Measurements from ENCODE around the gene CERS4. TPM values are rescaled to one million over a fixed set of nuclear protein-coding genes. Genes with fewer than 3 reads are reported as not detected.

The CERS4 gene
- total and polyA plus RNA-seq, 10 of the 15 experiments (the other 5 are each of a cell fraction or from before 2014, with no cell fraction given), result 0.34 to 62.1 (median 20.7) TPM

DNA sequence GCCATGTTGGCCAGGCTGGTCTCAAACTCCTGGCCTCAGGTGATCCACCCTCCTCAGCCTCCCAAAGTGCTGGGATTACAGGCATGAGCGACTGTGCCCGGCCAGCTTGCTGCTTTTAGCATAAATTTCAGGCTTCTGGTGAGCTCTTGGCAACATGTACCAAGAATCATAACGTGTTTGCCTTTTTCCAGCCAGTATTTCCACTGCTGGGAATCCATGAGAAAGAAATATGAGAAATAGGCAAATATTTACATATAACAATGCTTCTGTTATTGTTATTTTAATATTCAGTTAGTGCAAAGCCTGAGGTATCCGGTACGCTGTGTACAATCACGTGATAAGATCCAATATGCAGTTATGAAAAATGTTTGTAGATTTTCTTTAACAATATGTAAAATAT is 29.2 kb upstream of the CERS4 start:
- no peak overlapping the region for H3K4me3 ChIP-seq
- ATAC-seq (no peak), FAIRE-seq (no peak), DNase-seq (ENCODE audit: low read depth, low spot score) (no peak)
- no peak overlapping the region for H3K4me2 ChIP-seq (ENCODE audit: control insufficient read depth, insufficient read depth)
- no peaks in the 10 kb centered on the region for H3K9me3 ChIP-seq (replicated peaks; ENCODE audit: control insufficient read depth, insufficient read depth, low read length)
- no peak overlapping the region for H3K27ac ChIP-seq (ENCODE audit: control insufficient read depth, insufficient read depth)
- H3K4me1 ChIP-seq (ENCODE audit: control insufficient read depth, insufficient read depth, low read length), result no peaks in the 10 kb centered on the region
- H3K36me3 ChIP-seq (ENCODE audit: control insufficient read depth in 2 of 2, insufficient read depth in 2 of 2, low read length in 1 of 2), result no peaks in the 10 kb centered on the region
- no peaks in the 10 kb centered on the region for H4K20me1 ChIP-seq (ENCODE audit: control insufficient read depth, insufficient read depth)
- TF ChIP-seq FOXM1 (IDR thresholded peaks at IDR 0.05; ENCODE audit: low read depth, low read length), result no peak
- no peak for TF ChIP-seq CBX5 (IDR thresholded peaks at IDR 0.05; ENCODE audit: low read depth)
- no peak for TF ChIP-seq SP1 (IDR thresholded peaks at IDR 0.05; ENCODE audit: low read depth, low read length)
- TF ChIP-seq NR2C2 (IDR thresholded peaks at IDR 0.05; ENCODE audit: borderline replicate concordance, control insufficient read depth, insufficient read length, low read depth), result no peak
- TF ChIP-seq HSF1 (IDR thresholded peaks at IDR 0.05; ENCODE audit: low read depth, low read length), result no peak
- no peak for TF ChIP-seq BMI1 (IDR thresholded peaks at IDR 0.05; ENCODE audit: borderline replicate concordance)
- TF ChIP-seq GATAD2B (conservative IDR thresholded peaks at IDR 0.05; ENCODE audit: low read depth), result no peak
- no peak for TF ChIP-seq RFX5 (IDR thresholded peaks at IDR 0.05; ENCODE audit: low read depth, low read length)
- TF ChIP-seq HDAC2 (IDR thresholded peaks at IDR 0.05), result no peak
- H3K79me2 ChIP-seq (ENCODE audit: control insufficient read depth, insufficient read depth, low read length), result no peaks in the 10 kb centered on the region
- CTCF ChIA-PET, result interaction anchor here (0.5 to 2.0 kb wide), 5 partner anchors 21 to 237 kb away, joined by 3 to 5 read pairs (median 4); partner anchors contain the start of gene TIMM44
- no peak overlapping the region for H3K9ac ChIP-seq (ENCODE audit: control insufficient read depth, insufficient read depth, low read length)
- in situ Hi-C loops (cut with MboI) (no loop called here), intact Hi-C loops (cut with micrococcal nuclease; ENCODE audit: unreplicated experiment) (no loop called here)
- SMC1A ChIA-PET (ENCODE audit: uncharacterized antibody, unreplicated experiment), result interaction anchor here (1.2 to 2.4 kb wide), 3 partner anchors 11 to 21 kb away, joined by 3 to 5 read pairs (median 4); no protein-coding TSS in a partner anchor
- POLR2A ChIA-PET, result interaction anchor here (0.7 to 1.8 kb wide), 2 partner anchors 13 to 815 kb away, joined by 3 to 7 read pairs; no protein-coding TSS in a partner anchor
- no TSS peak for BruUV-seq (replicated peaks)
- RAD21 ChIA-PET (ENCODE audit: unreplicated experiment), result interaction anchor here (1.3 kb wide), 1 partner anchor 31 kb away, joined by 6 read pairs; no protein-coding TSS in a partner anchor
- no peak overlapping the region for H2AFZ ChIP-seq (ENCODE audit: control insufficient read depth, low read depth, low read length)
- 64% methylated on average over 6 of the region's 6 CpGs for WGBS (ENCODE audit: insufficient coverage, insufficient replicate concordance, low lambda C conversion rate, missing lambda C conversion rate)
- no peaks in the 10 kb centered on the region for H3K27me3 ChIP-seq (replicated peaks in 1 of 2; ENCODE audit: control insufficient read depth in 2 of 2, insufficient read depth in 2 of 2, low read length in 1 of 2)
